GM12873 (cell line): ENCODE measurements around the gene BTRC.

Source experiments
- CTCF ChIP-seq: IDR thresholded peaks from 2 replicates; pipeline ENCODE4 v1.5.1; 2012; ENCODE audit warnings: low read depth, mild to moderate bottlenecking, moderate library complexity, low read length, control low read depth; ENCODE audit not compliant: insufficient read depth; ENCODE audit errors: missing control alignments

The BTRC gene

DNA sequence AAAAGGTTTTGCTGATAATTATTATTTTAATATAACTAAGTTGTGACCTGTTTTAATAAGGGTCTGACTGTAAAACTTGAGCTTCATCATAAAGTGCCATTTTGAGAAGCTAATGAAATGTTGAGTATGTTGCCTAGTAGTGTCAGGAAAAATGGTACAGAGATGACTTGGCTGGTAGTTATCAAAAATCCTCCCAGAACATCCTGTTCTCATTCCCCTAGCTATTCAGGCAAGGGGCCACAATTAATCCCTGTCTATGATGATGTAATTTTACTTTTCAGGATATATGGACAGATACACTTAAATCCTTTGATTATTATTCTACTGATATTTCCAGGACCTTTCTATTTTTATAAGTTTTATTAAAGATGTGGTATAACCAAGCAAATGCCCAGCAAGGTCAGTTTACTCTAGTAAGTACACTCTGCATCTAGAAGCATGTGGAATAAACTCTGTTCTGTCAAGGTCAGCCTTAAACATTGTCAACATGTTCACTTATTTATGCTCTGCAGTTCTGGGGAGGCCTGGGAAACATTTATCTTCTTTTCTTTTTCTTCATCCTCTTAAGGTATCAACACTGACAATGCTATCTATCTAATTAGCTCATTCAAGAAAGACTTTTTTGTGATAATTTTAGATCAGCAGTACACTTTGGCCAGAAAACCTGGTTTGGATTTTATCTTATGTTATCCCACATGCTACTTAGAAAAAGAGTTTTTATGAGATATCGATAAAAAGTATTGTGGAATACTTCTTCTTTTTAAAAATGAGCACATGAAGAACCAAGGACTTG, 32.1 kb downstream of the BTRC start:
- TF ChIP-seq CTCF = no peak

DNA sequence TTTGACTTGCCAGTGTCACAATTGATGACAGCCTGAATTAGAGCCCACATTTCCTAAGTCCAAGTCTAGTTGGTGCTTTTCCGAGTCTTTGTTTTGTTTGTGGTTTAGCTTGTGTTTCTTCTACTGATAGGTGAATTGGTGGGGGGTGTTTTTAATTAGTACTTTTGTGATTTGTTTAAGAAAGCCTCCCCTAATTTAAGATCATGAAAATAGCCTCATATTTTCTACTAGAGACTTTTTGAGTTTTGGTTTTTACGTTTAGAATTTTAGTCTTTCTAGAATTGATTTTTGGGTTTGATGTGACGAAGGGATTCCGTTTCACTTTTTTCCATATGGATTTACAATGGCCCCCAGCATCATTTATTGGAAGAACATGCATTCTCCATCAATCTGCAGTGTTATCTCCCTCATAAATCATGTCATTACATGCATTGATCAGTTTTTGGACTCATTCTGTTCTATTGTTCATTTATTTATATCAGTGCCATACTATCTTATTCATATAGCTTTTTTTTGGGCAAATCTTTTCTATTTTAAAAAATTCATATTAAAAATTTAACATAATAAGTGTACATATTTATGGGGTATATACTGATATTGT, 32.8 kb downstream of the BTRC start:
- no peak for TF ChIP-seq CTCF

GRCh38 chr10:101388676-101389276, 34.8 kb downstream of the BTRC start:
- no peak for TF ChIP-seq CTCF

GRCh38 chr10:101389986-101390531, 36.1 kb downstream of the BTRC start:
- no peak for TF ChIP-seq CTCF

DNA sequence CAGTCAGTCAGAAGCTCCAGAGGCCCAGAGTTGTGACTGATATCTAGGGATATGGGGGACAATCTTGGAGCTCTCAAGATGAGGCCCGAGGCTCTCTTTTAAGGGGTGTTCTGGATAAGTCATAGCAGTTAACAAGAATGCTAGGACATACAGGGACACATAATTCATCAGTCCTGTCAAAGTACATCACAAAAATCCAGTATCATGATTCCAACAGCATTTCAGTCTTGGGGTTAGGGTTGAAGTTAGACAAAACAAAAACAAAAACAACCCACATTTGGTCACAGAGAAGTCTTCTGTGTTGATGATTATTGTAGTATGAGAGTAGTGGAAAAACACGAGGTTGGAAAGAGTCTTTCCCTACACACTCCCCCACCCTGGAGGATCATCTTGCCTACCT, 39.4 kb downstream of the BTRC start:
- TF ChIP-seq CTCF = no peak

GRCh38 chr10:101394524-101395133, 40.7 kb downstream of the BTRC start:
- no peak for TF ChIP-seq CTCF

GRCh38 chr10:101397140-101397539, 43.2 kb downstream of the BTRC start:
- no peak for TF ChIP-seq CTCF
